GM19468 (cell line): ENCODE results near the gene MCTP2.

ENCODE experiments used
- ATAC-seq: cut with Tn5 transposase; IDR thresholded peaks from one replicate; pipeline ENCODE4 v1.9.1; 2021; ENCODE audit warnings: mild to moderate bottlenecking, moderate library complexity, moderate number of reproducible peaks; ENCODE audit not compliant: unreplicated experiment; ENCODE audit errors: extremely low read depth

The MCTP2 gene

DNA sequence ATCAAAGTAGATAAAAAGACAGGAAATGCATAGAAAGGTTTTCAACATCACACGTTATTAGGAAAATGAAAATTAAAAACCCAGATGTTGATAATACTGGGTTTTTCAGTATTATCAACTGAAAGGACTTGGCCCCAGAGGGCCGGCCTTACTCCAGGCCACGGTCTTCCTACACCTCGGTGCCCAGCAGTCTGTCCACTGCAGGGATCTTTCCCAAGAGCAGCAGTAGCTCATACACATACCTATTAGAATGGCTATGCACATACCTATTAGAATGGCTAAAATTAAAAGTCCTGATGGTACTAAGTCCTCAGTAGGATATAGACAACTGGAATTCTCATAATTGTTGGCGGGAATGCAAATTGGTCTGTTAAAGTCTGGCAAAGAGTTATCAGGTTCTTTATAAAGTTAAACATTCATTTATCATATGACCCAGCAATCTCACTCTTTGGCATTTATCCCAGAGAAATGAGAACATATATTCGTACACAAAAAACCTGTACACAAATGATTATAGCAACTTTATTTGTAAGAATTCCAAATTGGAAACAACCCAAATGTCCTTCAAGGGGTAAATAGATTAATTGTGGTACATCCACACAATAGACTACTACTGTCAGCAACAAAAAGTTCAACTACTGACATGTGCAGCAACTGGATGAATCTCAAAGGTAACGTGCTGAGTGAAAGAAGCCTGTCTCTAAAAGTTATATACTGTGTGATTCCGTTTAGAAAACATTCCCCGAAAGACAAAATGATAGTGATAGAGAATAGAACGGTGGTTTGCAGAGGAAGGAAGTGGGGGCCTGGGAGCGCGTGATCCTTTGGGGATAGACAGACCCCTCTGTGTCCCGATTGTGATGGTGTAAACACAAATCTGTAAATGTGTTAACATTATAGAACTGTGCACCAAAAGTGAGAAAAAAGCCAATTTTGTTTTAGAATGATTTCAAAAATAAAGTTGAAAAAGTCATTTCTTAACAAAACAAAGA, 62.3 kb downstream of the MCTP2 start:
- ATAC-seq: no peak

DNA sequence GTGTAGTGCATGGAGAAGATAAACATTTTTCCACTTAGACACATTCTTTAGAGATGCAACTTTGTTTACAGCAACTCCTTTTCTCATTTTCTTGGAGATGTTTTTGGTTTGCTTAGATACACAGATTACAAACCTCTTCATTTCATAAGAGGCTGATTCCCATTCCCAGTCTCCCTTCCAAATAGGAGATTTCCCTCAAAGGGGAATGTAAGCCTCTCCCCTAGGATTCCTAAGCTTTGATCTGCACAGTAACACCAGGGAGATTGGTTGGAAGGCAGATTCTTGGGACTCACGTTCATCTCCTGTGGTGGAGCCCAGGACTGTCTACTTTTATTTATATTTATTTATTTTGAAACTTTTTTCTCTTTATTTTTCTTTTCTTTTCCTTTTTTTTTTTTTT, 63.2 kb downstream of the MCTP2 start:
- ATAC-seq: no peak

DNA sequence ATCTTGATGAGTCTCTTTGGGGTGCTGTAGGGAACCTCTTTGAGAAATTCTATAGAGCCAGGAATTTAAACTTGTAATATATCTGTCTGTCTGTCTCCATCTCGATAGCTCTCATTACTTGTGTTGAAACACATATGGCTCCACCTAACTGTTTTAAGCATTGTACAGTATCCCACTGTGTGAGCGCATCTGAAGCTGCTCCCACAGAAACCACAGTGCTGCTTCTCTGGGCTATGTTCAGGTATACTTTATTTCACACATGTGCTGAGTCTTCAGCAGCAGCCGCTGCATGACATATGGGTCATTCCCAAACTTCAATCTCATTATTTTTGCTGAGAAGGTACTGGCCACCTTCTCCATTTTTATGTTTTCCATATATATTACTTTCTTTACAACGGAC, 63.9 kb downstream of the MCTP2 start:
- ATAC-seq: no peak

DNA sequence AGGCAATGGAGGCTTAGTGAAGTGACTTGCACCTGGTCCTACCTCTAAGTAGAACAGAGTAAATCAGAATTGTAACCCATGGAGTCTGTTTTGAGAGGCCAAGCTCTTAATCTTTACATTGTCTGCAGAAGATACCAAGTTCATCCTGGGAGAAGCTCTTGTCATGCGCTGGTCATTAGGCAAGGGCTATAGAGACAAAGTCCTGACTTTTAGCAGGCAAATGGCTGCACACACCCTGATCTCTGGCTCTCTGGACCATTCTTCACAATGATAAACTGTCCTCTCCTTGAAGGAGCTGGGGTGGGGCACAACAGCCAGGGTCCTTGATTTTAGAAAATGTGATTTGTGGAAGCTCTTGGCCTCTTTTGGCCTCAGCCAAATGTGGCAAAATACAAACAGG, 65.4 kb downstream of the MCTP2 start:
- no peak for ATAC-seq

DNA sequence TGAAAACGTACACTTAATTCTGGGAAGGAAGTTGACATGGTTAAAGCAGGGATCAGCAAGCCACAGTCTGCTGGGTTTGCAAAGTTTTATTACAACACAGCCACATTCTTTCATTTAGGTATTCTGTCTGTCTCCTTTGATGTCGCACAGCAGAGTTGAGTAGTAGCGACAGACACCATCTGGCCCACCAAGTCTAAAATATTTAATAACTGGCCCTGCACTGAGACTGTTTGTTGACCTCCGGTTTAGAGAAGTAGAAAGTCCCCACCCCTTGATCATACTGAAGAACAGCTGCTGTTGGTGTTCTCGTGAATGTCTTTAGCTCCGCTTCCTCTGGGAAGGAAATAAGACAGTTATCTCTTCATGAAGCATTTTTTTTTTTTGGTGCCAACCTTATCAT, 66.2 kb downstream of the MCTP2 start:
- ATAC-seq: no peak

DNA sequence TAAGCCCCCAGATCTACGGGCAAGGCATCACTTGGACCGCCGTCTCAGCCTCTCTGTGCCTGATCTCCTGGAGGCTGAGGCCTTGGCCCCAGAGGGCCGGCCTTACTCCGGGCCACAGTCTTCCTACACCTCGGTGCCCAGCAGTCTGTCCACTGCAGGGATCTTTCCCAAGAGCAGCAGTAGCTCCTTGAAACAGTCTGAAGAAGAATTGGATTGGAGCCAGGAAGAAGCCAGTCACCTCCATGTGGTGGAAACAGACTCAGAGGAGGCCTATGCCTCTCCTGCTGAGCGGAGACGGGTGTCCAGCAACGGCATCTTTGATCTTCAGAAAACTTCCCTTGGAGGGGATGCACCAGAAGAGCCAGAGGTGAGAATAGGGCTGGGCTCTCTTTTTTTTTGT, 67.0 kb downstream of the MCTP2 start:
- ATAC-seq: no peak

DNA sequence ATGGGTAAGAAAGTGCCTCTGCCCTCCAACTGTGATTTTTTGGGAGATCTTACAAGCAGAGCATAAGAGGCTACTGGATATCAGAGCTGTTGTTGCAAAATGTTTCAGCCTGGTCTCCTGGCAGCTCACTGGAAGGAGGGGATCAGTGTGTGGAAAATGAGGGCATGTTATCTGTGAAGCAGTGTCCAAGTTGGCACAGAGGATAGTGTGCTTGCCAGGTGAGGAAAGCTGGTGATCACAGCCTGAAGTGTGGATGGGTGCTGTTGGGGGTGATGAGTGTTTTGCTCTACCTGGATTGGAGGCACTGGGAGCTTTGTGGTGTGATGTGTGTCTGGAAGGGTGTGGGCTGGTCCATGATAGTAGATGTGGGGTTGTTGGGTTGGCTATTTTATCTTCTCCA, 69.3 kb downstream of the MCTP2 start:
- no peak for ATAC-seq

DNA sequence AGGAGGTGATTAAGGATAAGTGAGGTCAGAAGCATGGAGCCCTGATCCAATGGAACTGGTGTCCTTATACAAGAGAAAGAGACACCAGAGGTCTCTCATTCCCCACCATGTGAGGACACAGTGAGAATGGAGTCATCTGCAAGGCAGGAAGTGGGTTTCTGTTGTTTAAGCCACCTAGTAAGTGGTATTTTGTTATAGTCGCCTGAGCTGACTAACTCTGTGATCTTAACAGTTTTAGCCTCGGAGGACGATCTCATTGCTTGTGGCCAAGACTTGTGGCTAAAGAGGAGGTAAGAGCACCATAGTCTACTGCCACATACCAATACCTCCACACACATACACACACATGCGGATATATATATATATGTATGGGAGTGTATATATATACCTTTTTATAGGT, 73.8 kb downstream of the MCTP2 start:
- peak; percentile 37 for ATAC-seq

DNA sequence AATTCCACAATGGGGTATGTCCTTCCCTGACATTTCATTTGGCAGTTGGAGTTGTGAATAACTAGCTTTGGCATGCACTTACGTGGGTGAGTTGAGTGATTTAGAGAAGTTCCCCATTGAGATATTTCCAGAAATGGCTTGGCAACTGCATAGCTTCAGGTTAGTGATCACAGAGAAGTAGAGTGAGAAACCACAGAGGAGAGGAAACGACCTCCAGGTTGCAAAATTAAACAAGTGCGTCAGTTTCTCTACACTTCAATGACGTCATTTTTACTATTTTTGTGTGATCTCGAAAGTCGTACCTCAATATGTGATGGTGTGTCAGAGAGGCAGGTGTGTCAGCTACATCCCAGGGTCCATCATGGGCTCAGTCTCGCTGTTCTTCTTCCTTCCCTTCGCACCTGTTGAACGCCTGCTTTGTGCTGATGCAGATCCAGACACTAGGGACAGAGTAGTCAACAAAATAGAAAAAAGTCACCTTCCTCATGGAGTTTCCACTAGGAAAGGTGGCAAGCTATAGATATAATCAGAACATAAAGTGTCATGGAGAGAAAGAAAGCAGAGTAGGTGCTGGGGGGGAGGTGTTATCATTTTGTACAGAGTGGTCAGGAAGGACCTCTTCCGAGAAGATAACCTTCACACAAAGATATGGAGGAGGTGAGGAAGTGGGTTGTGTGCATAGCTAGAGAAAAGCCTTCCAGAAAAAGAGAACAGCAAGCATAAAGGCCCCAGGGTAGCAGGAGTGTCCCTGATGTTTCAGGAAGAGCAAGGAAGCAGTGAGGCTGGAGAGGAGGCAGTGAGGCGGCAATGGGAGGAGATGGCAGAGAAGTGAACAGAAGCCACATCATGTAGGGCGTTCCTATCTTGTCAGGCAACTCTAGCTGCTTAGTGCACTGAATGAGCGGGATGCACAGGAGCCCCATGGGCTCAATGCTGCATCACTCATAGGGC, 75.6 kb downstream of the MCTP2 start:
- ATAC-seq: peak; percentile 80

DNA sequence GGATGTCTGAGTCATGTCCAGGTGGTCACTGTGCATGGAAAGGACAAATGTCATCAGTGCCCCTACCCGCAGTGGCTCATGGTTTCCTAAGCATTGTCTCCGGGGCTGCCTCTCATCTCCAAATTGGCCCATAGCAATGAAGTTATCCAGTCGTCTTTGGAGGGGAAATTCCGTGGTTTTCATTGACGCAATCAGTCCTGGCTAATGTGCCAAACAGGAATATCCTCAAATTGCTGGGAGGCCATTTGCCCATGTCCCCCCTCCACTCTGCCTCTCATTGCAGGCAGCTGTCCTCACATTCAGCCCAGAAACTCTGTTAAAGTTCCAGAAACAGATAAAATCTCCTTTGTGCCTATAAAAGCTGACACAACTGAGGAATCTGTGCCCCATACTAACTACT, 81.6 kb downstream of the MCTP2 start:
- ATAC-seq: no peak

DNA sequence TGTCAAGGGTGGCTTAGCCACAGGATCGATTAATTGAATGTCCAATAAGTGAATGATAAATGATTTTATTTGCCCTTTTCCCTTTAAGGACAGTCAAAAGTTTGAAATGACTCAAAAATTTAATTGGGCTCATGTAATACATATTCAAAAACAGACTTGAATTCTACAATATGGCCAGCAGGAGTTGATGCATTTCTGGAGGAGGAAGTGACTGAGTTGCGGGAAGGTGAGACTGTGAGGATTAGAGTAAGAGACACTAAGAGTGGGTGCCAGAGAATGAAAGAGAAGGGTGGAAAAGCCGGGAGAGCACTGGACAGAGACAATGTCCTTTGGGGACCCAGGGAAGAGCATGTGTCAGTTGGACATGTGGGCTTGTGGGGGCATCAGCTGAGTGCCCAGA, 83.3 kb downstream of the MCTP2 start:
- no peak for ATAC-seq

DNA sequence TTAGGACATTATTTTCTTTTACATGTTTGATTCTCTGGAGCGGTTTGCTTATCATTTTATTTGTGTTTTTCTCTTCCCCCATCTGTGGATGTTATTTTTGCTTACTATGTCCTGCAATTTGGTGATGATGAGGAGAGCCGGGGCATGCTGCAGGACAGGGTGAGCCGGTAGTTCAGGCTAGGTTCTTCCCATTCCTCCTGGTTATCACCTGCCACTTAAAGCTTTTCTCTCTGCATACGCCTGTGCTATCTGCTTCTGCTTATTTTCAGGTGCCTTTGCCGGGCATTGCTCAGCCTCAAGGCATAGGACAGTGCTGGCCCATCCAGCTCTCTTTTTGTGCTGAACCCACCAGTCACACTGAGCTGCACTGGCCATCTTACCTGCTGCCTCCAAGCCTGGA, 85.8 kb downstream of the MCTP2 start:
- ATAC-seq: no peak

DNA sequence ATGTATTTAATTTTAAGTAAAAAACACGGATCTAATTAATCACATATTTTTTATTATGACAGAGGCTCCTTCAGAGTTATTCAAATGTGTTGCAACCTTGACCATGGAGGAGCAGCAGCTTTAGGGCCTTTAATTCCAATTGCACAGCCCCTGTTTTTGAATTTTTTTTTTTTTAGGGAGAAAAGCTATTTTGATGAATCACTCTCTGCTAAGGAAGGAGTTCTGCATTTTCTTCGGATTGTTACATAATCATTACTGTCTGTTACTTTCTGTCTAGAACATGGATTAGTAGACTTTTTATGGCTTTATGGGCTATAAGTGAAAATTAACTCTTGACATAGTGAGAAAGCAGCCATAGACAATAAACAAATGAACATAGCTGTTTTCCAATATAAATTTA, 90.8 kb downstream of the MCTP2 start:
- no peak for ATAC-seq

DNA sequence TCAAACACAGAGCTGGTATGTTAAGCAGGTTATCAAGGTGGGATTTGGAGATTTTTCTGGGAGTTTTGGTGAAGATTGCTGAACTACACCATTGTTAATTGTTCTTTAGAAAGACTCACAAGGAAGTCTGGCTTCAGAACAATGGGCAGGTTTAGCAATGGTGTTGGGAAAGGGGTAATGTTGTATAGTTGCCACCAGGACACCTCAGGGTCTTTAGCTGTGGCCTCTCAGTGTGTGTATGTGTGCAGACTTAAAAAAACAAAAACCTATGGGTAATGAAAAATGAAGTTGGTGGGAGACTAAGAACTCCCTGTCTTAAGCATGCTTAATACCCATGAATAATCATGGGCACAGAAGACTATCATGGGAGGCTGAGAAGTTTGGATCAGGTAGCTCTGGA, 91.7 kb downstream of the MCTP2 start:
- no peak for ATAC-seq

DNA sequence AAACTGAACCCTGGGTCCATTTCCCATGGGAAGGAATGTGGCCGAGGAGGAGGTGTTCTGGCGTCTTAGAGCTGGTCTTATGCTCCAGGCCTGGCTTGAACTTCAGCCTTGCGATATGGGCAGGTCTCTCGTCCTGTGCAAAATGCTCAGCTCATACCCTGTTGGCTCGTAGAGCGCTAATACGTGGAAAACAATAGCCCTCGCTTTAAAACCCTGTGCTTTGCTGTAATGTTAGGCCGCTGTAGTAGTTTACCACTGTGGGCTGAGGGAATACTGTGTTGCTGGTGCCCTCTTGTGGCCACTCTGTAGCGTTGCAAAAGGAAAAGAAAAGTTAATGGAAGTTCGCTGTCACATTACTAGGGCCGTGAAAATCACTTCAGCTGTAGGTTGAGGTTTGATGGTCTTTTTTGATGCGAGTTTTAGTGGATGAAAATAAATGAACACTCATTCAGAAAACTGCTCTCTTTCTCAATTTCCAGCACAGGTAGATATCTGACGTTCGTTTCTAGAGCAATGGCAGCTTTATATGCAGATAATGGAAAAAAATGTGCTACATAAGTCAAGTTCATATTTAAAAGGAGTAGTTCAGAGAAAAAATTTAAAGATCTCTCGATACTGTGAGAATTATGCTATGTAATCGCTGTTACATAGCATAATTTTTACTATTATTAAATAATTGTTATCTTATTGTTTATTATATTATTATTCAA, 92.9 kb downstream of the MCTP2 start:
- ATAC-seq: peak; percentile 60

DNA sequence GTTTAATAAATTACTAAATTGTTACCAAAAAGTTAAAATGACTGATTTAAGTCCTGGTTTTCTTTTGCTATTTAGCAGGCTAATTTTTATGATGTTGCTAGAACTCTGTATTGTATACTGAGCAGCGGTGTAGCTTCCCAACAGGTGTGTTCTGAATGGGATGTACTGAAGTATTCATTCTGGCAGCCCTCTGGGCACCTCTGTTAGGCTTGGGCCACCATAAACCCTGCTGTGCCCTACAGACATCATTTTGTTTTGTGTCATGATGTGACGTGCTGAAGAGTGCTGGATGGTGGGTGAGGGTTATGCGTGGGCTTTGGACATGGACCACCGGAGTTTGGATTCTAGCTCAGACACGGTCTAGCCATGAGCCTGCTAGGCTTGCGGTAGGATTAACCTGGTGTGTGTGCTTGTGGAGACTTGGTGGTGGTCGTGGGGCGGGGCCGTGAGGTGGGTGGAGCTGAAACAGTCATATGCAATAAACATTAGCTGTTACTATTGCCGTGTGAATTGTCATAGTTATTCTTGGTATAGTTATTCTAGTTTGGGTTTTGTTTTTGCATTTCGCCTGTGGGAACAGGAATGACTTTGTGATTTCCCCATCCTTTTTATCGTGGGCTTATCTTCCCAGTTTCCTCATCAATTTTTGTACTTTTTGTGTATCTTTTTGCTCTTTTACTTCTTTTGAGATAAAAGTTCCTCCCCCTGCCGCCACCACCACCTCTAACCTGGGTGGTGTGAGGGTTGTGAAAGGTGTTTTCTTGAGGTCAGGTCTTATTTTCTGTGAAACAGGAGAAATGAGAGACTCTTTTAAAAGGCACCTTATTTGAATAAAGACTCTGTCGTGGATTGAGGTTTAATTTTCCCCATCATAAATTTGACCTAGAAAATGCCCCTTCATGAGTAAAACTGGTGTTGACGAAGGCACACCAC, 93.7 kb downstream of the MCTP2 start:
- ATAC-seq: no peak

DNA sequence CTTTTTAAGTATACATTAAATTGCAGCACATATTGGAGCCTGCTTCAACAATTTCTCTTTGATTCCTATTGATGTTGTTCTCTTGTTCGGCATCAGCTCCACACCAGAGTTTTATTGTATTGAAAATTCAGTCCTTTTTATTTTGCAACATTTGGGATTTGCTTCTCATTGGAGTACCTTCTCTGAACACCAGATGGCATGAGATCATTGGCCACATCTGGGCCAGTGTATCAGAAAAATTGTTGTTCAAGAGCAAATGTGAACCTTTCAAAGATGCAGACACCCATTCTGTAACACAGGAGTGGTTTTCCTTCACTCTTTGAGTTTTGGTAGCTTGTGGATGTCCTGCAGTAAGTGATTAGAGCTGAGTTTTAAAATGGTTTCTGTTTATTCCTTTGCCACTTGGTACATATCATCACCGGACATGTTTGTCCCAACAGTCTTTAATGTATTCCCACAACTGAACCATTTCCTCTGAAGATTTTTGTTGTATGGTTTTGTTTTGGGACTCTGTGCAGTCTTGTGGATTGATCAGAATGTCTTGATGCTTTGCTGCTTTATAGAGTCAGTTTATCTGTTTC, 96.1 kb downstream of the MCTP2 start:
- ATAC-seq: no peak

DNA sequence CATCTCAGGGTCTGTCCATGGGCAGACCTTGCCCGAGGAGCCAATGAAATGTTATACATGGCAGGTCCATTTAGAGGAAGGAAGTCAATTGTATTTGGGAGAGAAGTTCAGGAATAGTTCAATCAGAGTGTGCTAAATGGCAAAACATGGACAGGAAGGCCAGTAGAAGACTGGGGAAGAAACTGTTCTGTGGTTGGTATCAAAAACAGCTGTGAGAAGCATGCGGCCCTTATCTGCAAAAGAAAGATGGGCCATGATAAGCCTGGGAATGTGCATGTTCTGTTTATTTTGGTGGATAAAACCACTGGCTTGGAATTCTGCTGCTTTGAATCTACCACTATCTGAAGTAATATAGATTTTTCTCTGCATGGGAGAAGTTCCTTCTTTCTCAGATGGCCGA, 100.4 kb downstream of the MCTP2 start:
- no peak for ATAC-seq

DNA sequence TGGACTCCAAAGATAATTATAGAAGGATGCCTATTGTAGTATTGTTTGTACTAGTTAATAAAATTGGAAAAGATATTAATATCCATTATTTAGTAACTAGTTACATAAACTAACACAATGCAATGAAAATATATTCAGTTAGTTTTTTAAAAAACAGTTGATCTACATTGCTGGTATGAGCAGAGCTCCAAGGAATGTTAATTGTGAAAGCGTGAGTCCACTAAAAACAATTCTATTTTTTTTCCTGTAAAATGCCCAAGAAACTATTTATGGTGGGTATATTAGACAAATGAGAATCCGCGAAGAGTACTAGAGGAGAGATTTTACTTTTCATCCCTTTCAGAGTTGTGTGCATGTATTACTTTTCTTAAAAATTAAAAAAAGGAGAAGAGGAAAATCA, 104.3 kb downstream of the MCTP2 start:
- no peak for ATAC-seq
